ENCODE data around the gene OR6M1.

OR6M1 gene

GRCh38 chr11:123775289-123775688 lies 30.9 kb downstream of the OR6M1 start:
- no peak for DNase-seq

DNA sequence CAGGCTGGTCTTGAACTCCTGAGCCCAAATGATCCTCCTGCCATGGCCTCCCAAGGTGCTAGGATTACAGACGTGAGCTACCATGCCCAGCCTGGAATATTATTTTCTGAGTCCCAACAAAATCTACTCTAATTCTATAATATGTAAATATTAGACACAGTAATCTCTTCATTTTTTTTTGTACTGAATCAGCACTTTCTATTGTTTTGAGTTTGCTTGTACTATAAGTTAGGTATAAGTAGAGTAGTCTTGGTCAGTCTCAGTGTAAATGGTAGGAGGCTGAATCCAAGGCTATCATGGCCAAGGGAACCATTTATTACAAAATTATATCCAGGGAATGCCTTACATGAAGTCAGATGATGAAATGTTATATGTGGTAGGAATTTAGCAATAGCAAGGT lies 32.2 kb downstream of the OR6M1 start:
- DNase-seq = no peak

DNA sequence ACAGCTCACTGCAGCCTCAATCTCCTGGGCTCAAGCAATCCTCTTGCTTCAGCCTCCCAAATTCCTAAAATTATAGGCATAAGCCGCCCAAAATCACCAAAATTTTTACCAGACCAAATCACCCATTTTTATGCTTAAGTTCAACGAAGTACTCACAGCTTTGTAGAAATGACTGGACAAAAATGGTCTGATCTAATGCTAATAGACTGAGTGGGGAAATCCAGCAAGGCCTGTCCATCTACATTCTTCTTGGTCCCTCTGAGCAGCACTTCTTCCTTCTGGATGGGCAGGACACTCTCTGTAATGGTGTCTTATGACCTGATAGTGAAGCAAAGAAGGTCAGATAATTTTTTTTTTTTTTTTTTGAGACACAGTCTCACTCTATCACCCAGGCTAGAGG lies 33.1 kb downstream of the OR6M1 start:
- no peak for DNase-seq

- no peak for DNase-seq
These were observed 34.5 kb downstream of the OR6M1 start for GRCh38 chr11:123771664-123772063.

DNA sequence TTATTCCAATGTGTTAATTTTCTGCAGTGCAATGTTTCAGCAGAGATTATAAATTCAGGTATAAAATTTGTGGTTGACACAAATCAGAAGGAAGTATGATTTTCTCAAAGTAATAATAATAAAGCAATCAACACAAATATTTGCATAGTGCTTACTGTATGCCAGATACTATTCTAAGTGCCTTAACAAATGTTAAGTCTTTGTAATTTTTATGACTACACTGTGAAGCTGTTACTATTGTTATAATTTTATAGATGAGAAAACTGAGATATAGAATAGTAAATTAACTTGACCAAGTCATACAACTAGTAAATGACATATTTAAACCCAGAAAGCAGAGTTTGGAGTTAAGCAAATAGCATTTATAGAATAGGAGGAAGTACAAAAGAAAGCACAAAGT lies 35.4 kb downstream of the OR6M1 start:
- DNase-seq = no peak

DNA sequence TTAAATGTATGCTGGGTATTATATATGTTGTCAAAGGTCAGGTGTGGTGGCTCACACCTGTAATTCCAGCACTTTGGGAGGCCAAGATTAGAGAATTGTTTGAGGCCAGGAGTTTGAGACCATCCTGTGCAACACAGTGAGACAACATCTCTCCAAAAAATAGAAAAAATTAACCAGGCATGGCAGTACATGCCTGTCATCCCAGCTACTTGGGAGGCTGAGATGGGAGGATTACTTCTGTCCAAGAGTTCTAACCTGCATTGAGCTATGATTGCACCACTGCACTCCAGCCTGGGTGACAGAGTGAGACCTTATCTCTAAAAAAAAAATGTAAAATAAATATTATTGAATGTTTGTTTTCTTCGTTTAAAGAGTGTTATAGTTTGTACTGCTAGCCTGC lies 40.5 kb downstream of the OR6M1 start:
- no peak for DNase-seq

DNA sequence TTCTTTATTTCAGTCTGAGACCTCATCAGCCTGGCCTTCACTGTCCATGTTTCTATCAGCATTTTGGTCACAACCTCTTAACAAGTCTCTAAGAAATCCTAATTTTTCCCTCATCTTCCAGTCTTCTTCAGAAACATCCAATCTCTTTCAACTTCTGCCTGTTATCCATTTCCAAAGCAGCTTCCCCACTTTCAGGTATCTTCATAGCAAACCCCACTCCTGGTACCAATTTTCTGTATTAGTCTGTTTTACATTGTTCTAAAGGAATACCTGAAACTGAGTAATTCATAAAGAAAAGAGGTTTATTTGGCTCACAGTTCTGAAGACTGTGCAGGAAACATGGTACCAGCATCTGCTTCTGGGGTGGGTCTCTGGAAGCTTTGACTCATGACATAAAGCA lies 43.7 kb downstream of the OR6M1 start:
- no peak for DNase-seq

GRCh38 chr11:123760894-123761293 lies 45.3 kb downstream of the OR6M1 start:
- no peak for DNase-seq

GRCh38 chr11:123757976-123758375 lies 48.2 kb downstream of the OR6M1 start:
- no peak for DNase-seq

GRCh38 chr11:123755813-123756212 lies 50.3 kb downstream of the OR6M1 start:
- DNase-seq = no peak

Measured in NCI-H2171 treated with DMSO at 0.1 percent for 48 hours (cell line).